Neural crest cell (in vitro differentiated cells): Measurements from ENCODE around the gene DNAI7. TPM values are rescaled to one million over a fixed set of nuclear protein-coding genes. Genes with fewer than 3 reads are reported as not detected.

Source experiments
- DNase-seq: peaks from one replicate; pipeline ENCODE4 v3.0.0; 2021; ENCODE audit warnings: low read depth, mixed read lengths, low spot score
- H3K27ac Mint-ChIP-seq: one replicate; pipeline ENCODE4 v1.8.0; 2021; ENCODE audit warnings: mild to moderate bottlenecking, mixed read lengths; ENCODE audit not compliant: unreplicated experiment
- H3K27me3 Mint-ChIP-seq: 2 replicates; pipeline ENCODE4 v1.8.0; 2021; ENCODE audit warnings: low read depth, mild to moderate bottlenecking, mixed read lengths
- H3K36me3 Mint-ChIP-seq: 2 replicates; pipeline ENCODE4 v1.8.0; 2021; ENCODE audit warnings: low read depth, mild to moderate bottlenecking, mixed read lengths
- H3K4me1 Mint-ChIP-seq: 2 replicates; pipeline ENCODE4 v1.8.0; 2021; ENCODE audit warnings: mixed read lengths
- H3K4me3 Mint-ChIP-seq: one replicate; pipeline ENCODE4 v1.8.0; 2021; ENCODE audit warnings: mild to moderate bottlenecking, mixed read lengths
- H3K9me3 Mint-ChIP-seq: 2 replicates; pipeline ENCODE4 v1.8.0; 2021; ENCODE audit warnings: mixed read lengths
- total RNA-seq: library from RNA; stranded (reverse); gene quantifications from 2 replicates; pipeline ENCODE4 v1.2.1, GENCODE V29; 2021
- TF ChIP-seq, protein P1 (sequence below): fragments of 200-600 bp; sonication (generic); conservative IDR thresholded peaks from 2 replicates; pipeline ENCODE4 v1.5.0; 2021; ENCODE audit warnings: antibody characterized with exemption, mild to moderate bottlenecking

The DNAI7 gene
- total RNA-seq, 1 donor from 2014 or later, result 0.37 TPM

DNA sequence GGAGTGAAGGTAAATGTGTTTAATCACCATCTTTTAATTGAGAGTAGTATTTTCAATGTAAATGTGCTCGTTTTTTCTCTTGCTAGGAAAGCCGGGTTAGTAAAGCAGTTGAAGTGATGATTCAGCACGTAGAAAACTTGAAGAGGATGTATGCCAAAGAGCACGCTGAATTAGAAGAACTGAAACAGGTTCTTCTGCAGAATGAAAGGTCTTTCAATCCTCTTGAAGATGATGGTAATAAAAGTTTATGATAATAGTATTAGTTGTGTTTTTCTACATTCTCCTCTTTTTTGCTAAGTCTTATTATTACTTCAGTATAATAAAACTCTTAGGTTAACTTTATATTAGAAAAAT lies 93.9 kb downstream of the DNAI7 start:
- Mint-ChIP-seq H3K27ac (no peak overlapping the region), H3K4me1 (no peaks in the 10 kb centered on the region), H3K9me3 (no peaks in the 10 kb centered on the region), H3K4me3 (no peak overlapping the region), H3K27me3 (no peaks in the 10 kb centered on the region), H3K36me3 (no peaks in the 10 kb centered on the region)
- TF ChIP-seq, protein P1, sequence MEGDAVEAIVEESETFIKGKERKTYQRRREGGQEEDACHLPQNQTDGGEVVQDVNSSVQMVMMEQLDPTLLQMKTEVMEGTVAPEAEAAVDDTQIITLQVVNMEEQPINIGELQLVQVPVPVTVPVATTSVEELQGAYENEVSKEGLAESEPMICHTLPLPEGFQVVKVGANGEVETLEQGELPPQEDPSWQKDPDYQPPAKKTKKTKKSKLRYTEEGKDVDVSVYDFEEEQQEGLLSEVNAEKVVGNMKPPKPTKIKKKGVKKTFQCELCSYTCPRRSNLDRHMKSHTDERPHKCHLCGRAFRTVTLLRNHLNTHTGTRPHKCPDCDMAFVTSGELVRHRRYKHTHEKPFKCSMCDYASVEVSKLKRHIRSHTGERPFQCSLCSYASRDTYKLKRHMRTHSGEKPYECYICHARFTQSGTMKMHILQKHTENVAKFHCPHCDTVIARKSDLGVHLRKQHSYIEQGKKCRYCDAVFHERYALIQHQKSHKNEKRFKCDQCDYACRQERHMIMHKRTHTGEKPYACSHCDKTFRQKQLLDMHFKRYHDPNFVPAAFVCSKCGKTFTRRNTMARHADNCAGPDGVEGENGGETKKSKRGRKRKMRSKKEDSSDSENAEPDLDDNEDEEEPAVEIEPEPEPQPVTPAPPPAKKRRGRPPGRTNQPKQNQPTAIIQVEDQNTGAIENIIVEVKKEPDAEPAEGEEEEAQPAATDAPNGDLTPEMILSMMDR, result no peak
- no peak for DNase-seq

DNA sequence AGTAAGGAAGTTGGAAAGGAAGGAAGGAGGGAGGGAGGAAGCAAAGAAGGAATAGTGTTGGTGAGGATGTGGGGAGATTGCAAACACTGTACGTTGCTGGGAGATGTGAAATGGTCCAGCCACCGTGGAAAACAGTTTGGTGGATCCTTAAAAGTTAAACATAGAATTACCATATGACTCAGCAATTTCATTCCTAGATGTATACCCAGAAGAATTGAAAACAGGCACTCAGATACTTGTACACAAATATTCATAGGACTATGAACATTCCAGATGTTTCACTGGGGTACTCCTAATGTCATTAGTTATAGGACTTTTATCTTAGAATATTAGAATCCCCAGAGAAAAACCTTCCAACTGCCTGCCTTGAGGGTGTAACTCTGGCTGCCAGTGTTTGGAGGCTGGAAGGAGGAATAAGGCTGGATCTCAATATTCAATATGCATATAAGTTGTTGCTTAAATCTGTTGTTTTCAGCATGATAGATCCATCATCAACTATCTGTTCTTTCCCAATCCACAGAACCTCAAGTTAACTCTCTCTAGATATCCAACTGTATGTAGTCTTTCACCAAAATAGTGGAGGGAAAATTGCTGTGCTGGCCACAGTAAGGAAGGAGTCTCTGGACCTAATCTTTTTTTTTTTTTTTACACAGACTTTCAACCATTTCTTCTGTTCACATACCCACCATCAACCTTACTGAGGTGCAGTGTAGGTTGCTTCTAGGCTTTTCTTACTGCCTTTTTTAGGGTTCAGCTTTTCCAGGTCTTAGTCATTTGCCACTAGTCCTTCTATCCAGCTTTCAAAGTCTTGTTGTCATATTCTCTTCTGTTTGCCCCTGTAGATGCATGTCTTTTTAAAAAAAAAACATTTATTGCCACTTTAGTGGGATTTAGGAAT lies 94.5 kb downstream of the DNAI7 start:
- TF ChIP-seq, protein P1, result no peak
- Mint-ChIP-seq H3K9me3 (no peaks in the 10 kb centered on the region), H3K4me1 (no peaks in the 10 kb centered on the region), H3K27ac (no peak overlapping the region), H3K36me3 (no peaks in the 10 kb centered on the region), H3K27me3 (no peaks in the 10 kb centered on the region), H3K4me3 (no peak overlapping the region)
- no peak for DNase-seq

DNA sequence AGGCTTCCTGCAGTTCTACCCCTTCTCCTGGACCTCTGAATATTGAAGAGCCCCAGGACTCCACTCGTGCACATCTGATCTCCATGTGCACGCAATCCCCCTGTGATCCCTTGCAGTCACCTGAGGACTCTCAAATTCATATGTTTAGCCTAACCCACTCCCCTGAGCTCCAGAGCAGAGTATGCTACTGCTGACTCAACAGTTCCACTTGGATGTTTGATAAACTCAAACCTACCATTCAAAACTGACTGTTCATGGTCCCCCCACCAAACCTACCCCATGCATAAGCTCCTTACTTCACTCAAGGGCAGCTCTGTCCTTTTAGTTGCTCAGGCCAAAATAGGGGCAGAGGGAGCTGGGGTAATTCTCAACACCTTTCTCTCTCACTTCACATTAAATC lies 96.0 kb downstream of the DNAI7 start:
- Mint-ChIP-seq H3K27me3 (no peaks in the 10 kb centered on the region), H3K4me1 (no peaks in the 10 kb centered on the region), H3K4me3 (no peak overlapping the region), H3K36me3 (no peaks in the 10 kb centered on the region), H3K27ac (no peak overlapping the region), H3K9me3 (no peaks in the 10 kb centered on the region)
- TF ChIP-seq, protein P1, result no peak
- DNase-seq, result no peak

DNA sequence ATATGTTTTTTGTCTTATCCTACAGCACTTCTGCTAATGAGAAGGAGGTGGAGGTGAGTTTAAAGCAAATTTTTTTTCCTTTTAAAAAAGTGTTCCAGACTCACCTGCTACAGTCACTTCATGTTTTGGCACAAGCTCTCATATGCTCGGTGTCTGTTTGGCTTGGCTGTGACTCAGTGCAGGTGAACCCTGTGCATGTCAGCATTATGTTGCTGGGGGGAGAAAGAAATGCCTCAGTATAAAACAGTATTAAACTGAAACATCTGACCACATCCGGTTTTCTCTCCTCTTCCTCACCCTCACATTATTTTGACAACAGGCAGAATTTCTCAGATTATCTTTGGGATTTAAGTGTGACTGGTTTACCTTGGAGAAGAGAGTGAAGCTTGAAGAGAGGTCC lies 105.2 kb downstream of the DNAI7 start:
- Mint-ChIP-seq H3K27ac (no peak overlapping the region), H3K9me3 (peaks cover 4% of the 10 kb centered on the region), H3K4me1 (no peaks in the 10 kb centered on the region), H3K36me3 (no peaks in the 10 kb centered on the region), H3K4me3 (no peak overlapping the region), H3K27me3 (no peaks in the 10 kb centered on the region)
- TF ChIP-seq, protein P1, result no peak
- DNase-seq, result no peak

DNA sequence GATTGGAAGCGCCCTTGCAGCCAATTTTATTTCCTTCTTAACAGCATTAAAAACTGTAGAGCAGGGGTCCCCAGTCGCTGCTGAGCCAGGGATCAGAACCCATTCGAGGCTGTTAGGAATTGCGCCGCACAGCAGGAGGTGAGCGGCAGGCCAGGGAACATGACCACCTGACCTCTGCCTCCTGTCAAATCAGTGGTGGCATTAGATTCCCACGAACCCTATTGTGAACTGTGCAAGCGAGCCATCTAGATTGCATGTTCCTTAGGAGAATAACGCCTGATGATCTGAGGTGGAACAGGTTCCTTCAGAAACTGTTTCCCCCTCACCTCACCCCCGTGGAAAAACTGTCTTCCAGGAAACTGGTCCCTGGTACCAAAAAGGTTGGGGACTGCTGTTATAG lies 107.4 kb downstream of the DNAI7 start:
- no peaks in the 10 kb centered on the region for H3K36me3 Mint-ChIP-seq
- H3K4me1 Mint-ChIP-seq, result peaks cover 3% of the 10 kb centered on the region
- H3K27ac Mint-ChIP-seq, result no peak overlapping the region
- DNase-seq, result no peak
- H3K9me3 Mint-ChIP-seq, result no peaks in the 10 kb centered on the region
- no peaks in the 10 kb centered on the region for H3K27me3 Mint-ChIP-seq
- TF ChIP-seq, protein P1, result no peak
- H3K4me3 Mint-ChIP-seq, result no peak overlapping the region
